ENCODE data around the gene LHX6. TPM values are rescaled to one million over a fixed set of nuclear protein-coding genes. Genes with fewer than 3 reads are reported as not detected.

Gene LHX6
- total RNA-seq, 1 donor from 2014 or later, result 8.1 TPM

DNA sequence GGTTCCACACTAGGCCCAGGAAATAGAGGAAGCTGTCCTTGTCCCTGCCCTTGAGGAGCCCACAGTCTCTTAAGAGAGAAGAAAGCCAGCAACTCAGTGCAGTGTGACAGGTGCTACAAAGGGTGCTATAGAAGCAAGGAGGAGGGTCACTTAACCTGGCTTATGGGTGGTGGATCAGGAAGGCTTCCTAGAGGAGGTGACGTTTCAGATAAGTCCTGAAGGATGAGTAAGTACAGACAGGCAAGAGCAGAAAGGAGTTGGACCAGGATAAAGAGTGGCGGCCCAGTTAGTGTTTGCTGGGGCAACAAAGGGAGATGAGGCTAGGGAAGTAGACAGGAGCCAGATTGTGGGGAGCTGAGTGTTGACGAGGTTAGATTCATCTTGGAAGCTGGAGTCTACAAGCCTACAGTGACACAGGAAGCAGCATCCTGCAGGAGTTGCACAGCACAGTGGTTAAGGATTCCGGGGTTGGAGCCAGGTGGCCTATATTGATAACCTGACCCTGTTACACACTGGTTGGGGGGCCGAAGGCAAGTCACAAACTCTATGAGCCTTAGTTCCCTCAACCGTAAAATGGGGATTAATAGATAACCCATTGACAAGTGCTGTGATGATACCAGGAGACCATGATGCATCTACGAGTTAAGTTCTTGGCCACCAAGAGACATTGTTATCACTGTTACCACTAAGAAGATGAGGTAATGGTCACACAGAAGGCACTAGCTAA lies 5.4 kb upstream of the LHX6 start:
- no peak for ATAC-seq
- no peak overlapping the region for H3K4me3 ChIP-seq
- H3K27me3 ChIP-seq (ENCODE audit: low read depth), result peaks cover 15% of the 10 kb centered on the region
- no peaks in the 10 kb centered on the region for H3K9me3 ChIP-seq
- TF ChIP-seq, protein P1, sequence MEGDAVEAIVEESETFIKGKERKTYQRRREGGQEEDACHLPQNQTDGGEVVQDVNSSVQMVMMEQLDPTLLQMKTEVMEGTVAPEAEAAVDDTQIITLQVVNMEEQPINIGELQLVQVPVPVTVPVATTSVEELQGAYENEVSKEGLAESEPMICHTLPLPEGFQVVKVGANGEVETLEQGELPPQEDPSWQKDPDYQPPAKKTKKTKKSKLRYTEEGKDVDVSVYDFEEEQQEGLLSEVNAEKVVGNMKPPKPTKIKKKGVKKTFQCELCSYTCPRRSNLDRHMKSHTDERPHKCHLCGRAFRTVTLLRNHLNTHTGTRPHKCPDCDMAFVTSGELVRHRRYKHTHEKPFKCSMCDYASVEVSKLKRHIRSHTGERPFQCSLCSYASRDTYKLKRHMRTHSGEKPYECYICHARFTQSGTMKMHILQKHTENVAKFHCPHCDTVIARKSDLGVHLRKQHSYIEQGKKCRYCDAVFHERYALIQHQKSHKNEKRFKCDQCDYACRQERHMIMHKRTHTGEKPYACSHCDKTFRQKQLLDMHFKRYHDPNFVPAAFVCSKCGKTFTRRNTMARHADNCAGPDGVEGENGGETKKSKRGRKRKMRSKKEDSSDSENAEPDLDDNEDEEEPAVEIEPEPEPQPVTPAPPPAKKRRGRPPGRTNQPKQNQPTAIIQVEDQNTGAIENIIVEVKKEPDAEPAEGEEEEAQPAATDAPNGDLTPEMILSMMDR (IDR thresholded peaks at IDR 0.05), result no peak
- DNase-seq, result no peak
- intact Hi-C loops (cut with DNase I), result no loop called here
- peaks cover 6% of the 10 kb centered on the region for H3K36me3 ChIP-seq
- no peaks in the 10 kb centered on the region for H3K4me1 ChIP-seq
- H3K27ac ChIP-seq, result no peak overlapping the region

DNA sequence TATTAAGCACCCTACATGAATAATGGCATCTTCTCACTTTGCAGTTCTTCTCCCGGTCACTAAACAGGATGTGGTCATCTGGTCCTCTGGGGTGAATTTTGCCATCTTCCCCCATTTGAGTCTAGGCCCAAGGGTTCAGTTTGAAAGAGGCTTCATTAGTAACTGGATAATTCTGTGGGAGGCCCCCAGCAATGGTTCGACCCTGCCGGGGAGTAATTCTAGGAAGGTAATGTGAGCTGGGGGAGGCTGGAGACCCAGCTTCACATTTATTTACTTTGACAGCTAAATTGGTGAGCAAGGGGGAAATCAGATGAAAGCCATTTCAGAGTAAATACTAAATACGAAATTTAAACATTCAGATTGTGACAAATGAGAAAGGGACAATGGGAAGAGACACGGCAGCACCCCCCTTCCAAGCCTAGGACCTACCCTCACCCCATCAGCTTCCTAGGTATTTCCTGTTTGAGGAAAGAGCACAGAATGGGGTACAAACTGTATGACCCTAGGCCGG lies 4.1 kb upstream of the LHX6 start:
- Histone ChIP-seq H3K9me3 (no peaks in the 10 kb centered on the region), H3K4me3 (no peak overlapping the region), H3K27ac (no peak overlapping the region), H3K4me1 (peaks cover 7% of the 10 kb centered on the region), H3K36me3 (no peaks in the 10 kb centered on the region), H3K27me3 (ENCODE audit: low read depth) (peaks cover 25% of the 10 kb centered on the region)
- no peak for ATAC-seq
- TF ChIP-seq, protein P1 (IDR thresholded peaks at IDR 0.05), result no peak
- DNase-seq, result no peak
- intact Hi-C loops (cut with DNase I), result no loop called here

DNA sequence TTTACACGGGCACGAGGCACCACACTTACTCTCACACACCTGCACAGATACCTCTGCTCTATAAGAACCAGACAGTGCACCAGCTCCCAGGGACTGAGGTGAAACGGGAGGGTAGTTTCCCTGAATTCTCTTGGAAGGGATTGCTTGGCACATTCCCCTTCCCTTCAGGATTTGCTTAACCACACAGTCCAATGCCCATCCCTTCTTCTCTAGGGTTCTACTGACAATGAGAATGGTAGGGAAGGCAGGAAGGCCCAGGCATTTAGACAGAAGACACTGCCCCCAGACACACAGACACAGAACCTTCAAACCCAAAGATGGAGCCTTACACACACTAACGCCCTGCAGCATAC lies 704 bp upstream of the LHX6 start:
- peaks cover 32% of the 10 kb centered on the region for H3K4me1 ChIP-seq
- no peaks in the 10 kb centered on the region for H3K9me3 ChIP-seq
- ATAC-seq (no peak), DNase-seq (no peak)
- no peak overlapping the region for H3K27ac ChIP-seq
- intact Hi-C loops (cut with DNase I), result no loop called here
- peaks cover 59% of the 10 kb centered on the region for H3K27me3 ChIP-seq (ENCODE audit: low read depth)
- no peaks in the 10 kb centered on the region for H3K36me3 ChIP-seq
- H3K4me3 ChIP-seq, result no peak overlapping the region
- TF ChIP-seq, protein P1 (IDR thresholded peaks at IDR 0.05), result no peak

DNA sequence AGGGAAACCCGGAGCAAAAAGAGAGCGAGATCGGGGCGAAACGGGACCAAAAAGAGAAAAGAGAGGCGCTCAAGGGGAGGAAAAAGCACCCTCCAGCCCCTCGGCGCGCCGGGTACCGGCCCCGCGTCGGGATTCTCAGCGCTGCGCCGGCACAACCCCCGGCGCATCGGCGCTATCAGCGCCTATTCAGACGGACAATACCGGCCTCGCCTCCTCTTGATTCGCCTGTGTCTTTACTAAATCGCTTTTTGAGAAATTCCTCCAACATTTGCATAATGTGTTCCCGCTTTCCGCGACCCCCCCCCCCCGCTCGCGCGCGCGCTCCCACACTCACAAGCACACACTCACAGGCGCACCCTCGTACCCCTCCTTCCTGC lies 578 bp downstream of the LHX6 start:
- intact Hi-C loops (cut with DNase I), result no loop called here
- H3K27me3 ChIP-seq (ENCODE audit: low read depth), result peaks cover 62% of the 10 kb centered on the region
- TF ChIP-seq, protein P1 (IDR thresholded peaks at IDR 0.05), result no peak
- no peak for ATAC-seq
- H3K27ac ChIP-seq, result no peak overlapping the region
- H3K4me1 ChIP-seq, result peaks cover 32% of the 10 kb centered on the region
- DNase-seq, result no peak
- no peaks in the 10 kb centered on the region for H3K9me3 ChIP-seq
- H3K36me3 ChIP-seq, result no peaks in the 10 kb centered on the region
- H3K4me3 ChIP-seq, result peak overlapping the region; percentile 50

DNA sequence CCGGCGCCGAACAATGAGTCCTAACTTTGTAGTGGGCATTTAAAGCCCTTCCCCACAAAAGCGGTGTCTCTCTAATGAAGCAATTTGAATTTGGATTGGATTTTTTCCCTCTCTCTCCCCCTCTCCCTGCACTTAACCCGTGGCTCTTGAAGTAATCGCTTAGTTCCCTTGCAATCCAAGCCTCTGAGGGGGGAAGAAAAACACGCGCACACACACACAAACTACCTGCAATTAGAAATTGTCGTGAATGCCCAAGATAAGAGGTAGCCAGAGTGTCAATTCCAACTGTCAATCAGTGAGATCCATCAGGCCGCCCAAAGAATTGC lies 1.2 kb downstream of the LHX6 start:
- Histone ChIP-seq H3K4me1 (peaks cover 32% of the 10 kb centered on the region), H3K27ac (no peak overlapping the region), H3K27me3 (ENCODE audit: low read depth) (peaks cover 62% of the 10 kb centered on the region), H3K9me3 (no peaks in the 10 kb centered on the region), H3K4me3 (peak overlapping the region; percentile 50), H3K36me3 (no peaks in the 10 kb centered on the region)
- intact Hi-C loops (cut with DNase I), result no loop called here
- ATAC-seq, result no peak
- TF ChIP-seq, protein P1 (IDR thresholded peaks at IDR 0.05), result no peak
- DNase-seq, result no peak
